HG02678 (cell line): Measurements from ENCODE around the gene VCPKMT.
"Not testable (repeated sequence)": the region's sequence is repeated elsewhere in the genome, so short reads cannot be mapped to it uniquely, and the experiment has no call there.

Source experiments
- ATAC-seq: cut with Tn5 transposase; IDR thresholded peaks from one replicate; pipeline ENCODE4 v1.9.1; 2021; ENCODE audit warnings: mild to moderate bottlenecking, moderate library complexity; ENCODE audit not compliant: unreplicated experiment

Gene VCPKMT

GRCh38 chr14:50093496-50093895 lies 22.9 kb downstream of the VCPKMT start:
- no peak for ATAC-seq

GRCh38 chr14:50092006-50092555 lies 24.3 kb downstream of the VCPKMT start:
- no peak for ATAC-seq

GRCh38 chr14:50091240-50091913 lies 25.0 kb downstream of the VCPKMT start:
- no peak for ATAC-seq

GRCh38 chr14:50089208-50089607 lies 27.2 kb downstream of the VCPKMT start:
- ATAC-seq, result no peak

GRCh38 chr14:50088731-50089130 lies 27.6 kb downstream of the VCPKMT start:
- ATAC-seq, result no peak

- no peak for ATAC-seq
Observed at GRCh38 chr14:50088117-50088515, 28.3 kb downstream of the VCPKMT start.

GRCh38 chr14:50087341-50088116 lies 28.8 kb downstream of the VCPKMT start:
- no peak for ATAC-seq

GRCh38 chr14:50086321-50086711 lies 30.1 kb downstream of the VCPKMT start:
- ATAC-seq, result no peak

GRCh38 chr14:50085570-50086320 lies 30.6 kb downstream of the VCPKMT start:
- peak; percentile 51 for ATAC-seq

- no peak for ATAC-seq
Observed at GRCh38 chr14:50084666-50085065, 31.7 kb downstream of the VCPKMT start.

- ATAC-seq, result peak; percentile 35
Observed at GRCh38 chr14:50083467-50084337, 32.7 kb downstream of the VCPKMT start.

- ATAC-seq, result peak; percentile 74
Observed at GRCh38 chr14:50082784-50083466, 33.4 kb downstream of the VCPKMT start.

GRCh38 chr14:50082308-50082742 lies 34.0 kb downstream of the VCPKMT start:
- ATAC-seq, result no peak

GRCh38 chr14:50079103-50079502 lies 37.3 kb downstream of the VCPKMT start:
- ATAC-seq, result not testable (repeated sequence)

- not testable (repeated sequence) for ATAC-seq
Observed at GRCh38 chr14:50073663-50074062, 42.7 kb downstream of the VCPKMT start.

GRCh38 chr14:50072395-50072794 lies 44.0 kb downstream of the VCPKMT start:
- ATAC-seq, result no peak

- ATAC-seq, result no peak
Observed at GRCh38 chr14:50070840-50071548, 45.4 kb downstream of the VCPKMT start.

- no peak for ATAC-seq
Observed at GRCh38 chr14:50070230-50070629, 46.1 kb downstream of the VCPKMT start.

GRCh38 chr14:50069325-50069724 lies 47.0 kb downstream of the VCPKMT start:
- ATAC-seq, result no peak
